NCI-H128 (cell line): ENCODE measurements around the gene ST3GAL2.
"Not testable (repeated sequence)": the region's sequence is repeated elsewhere in the genome, so short reads cannot be mapped to it uniquely, and the experiment has no call there.

Experiments
- DNase-seq: peaks from one replicate; lab custom pipeline; 2025; ENCODE audit not compliant: unreplicated experiment; lab: John Stamatoyannopoulos, UW

ST3GAL2 gene

GRCh38 chr16:70467608-70468007, 28.7 kb upstream of the ST3GAL2 start:
- DNase-seq: no peak

- DNase-seq: no peak
These were observed 28.2 kb upstream of the ST3GAL2 start for GRCh38 chr16:70467113-70467512.

- no peak for DNase-seq
These were observed 27.8 kb upstream of the ST3GAL2 start for GRCh38 chr16:70466805-70467076.

GRCh38 chr16:70465999-70466804, 27.3 kb upstream of the ST3GAL2 start:
- DNase-seq: no peak

- no peak for DNase-seq
These were observed 24.3 kb upstream of the ST3GAL2 start for GRCh38 chr16:70463235-70463634.

GRCh38 chr16:70460737-70461261, 21.9 kb upstream of the ST3GAL2 start:
- no peak for DNase-seq

GRCh38 chr16:70457446-70458166, 18.7 kb upstream of the ST3GAL2 start:
- DNase-seq: no peak

- no peak for DNase-seq
These were observed 17.0 kb upstream of the ST3GAL2 start for GRCh38 chr16:70455910-70456309.

GRCh38 chr16:70454222-70455034, 15.5 kb upstream of the ST3GAL2 start, which contains the start of gene FCSK:
TSS of gene FCSK (plus strand) at chr16:70454595. CDS start at chr16:70463191, 8,596 bp downstream.
- peak; percentile 9 for DNase-seq

- no peak for DNase-seq
These were observed 15.0 kb upstream of the ST3GAL2 start for GRCh38 chr16:70453892-70454221.

- no peak for DNase-seq
These were observed 14.4 kb upstream of the ST3GAL2 start for GRCh38 chr16:70453117-70453891.

- not testable (repeated sequence) for DNase-seq
These were observed 12.1 kb upstream of the ST3GAL2 start for GRCh38 chr16:70451004-70451340.

- DNase-seq: not testable (repeated sequence)
These were observed 11.5 kb upstream of the ST3GAL2 start for GRCh38 chr16:70450142-70451003.

GRCh38 chr16:70448075-70448474, 9.2 kb upstream of the ST3GAL2 start:
- DNase-seq: no peak

- no peak for DNase-seq
These were observed 5.6 kb upstream of the ST3GAL2 start for GRCh38 chr16:70444249-70445063.

- no peak for DNase-seq
These were observed 3.4 kb upstream of the ST3GAL2 start for GRCh38 chr16:70442344-70442743.

GRCh38 chr16:70441406-70441990, 2.6 kb upstream of the ST3GAL2 start:
- no peak for DNase-seq

GRCh38 chr16:70440009-70440692, 1.3 kb upstream of the ST3GAL2 start:
- no peak for DNase-seq
